HepG2 (cell line): ENCODE measurements around the gene RPS2. TPM values are rescaled to one million over a fixed set of nuclear protein-coding genes. Genes with fewer than 3 reads are reported as not detected.

Source experiments
- ARID3A ChIP-seq: IDR thresholded peaks from 2 replicates; pipeline ENCODE4 v1.6.1; 2012; ENCODE audit warnings: low read depth, low read length, improper control_type of control experiment
- CEBPZ ChIP-seq: IDR thresholded peaks from 2 replicates; pipeline ENCODE4 v1.6.1; 2012; ENCODE audit warnings: low read length, improper control_type of control experiment
- EEA1 ChIP-seq: sonication (generic); formaldehyde crosslinking; IDR thresholded peaks from 2 replicates; pipeline ENCODE4 v1.5.1; 2020; ENCODE audit warnings: mild to moderate bottlenecking, missing genetic modification reagents, borderline replicate concordance
- FOSL1 ChIP-seq: sonication (generic); formaldehyde crosslinking; IDR thresholded peaks from 2 replicates; pipeline ENCODE4 v1.9.0; 2021; ENCODE audit warnings: missing genetic modification reagents, borderline replicate concordance
- MIXL1 ChIP-seq: IDR thresholded peaks from 2 replicates; pipeline ENCODE4 v1.6.1; 2016
- NBN ChIP-seq: fragments of 450-650 bp; conservative IDR thresholded peaks from 2 replicates; pipeline ENCODE4 v1.6.1; 2017
- PITX1 ChIP-seq: sonication (generic); formaldehyde crosslinking; IDR thresholded peaks from 2 replicates; pipeline ENCODE4 v1.5.1; 2020; ENCODE audit warnings: mild to moderate bottlenecking, missing genetic modification reagents
- SRF ChIP-seq: IDR thresholded peaks from 2 replicates; pipeline ENCODE4 v1.6.1; 2011; ENCODE audit warnings: mild to moderate bottlenecking, low read depth, low read length, moderate library complexity
- TMF1 ChIP-seq: sonication (generic); formaldehyde crosslinking; IDR thresholded peaks from 2 replicates; pipeline ENCODE4 v1.8.1; 2022; ENCODE audit warnings: low read depth, missing genetic modification reagents
- ZNF142 ChIP-seq: sonication (generic); formaldehyde crosslinking; IDR thresholded peaks from 2 replicates; pipeline ENCODE4 v1.4.0; 2020; ENCODE audit warnings: missing genetic modification reagents
- ZNF572 ChIP-seq: sonication (generic); formaldehyde crosslinking; IDR thresholded peaks from 2 replicates; pipeline ENCODE4 v1.5.1; 2020; ENCODE audit warnings: mild to moderate bottlenecking, missing genetic modification reagents
- ZNF792 ChIP-seq: IDR thresholded peaks from 2 replicates; pipeline ENCODE4 v1.6.1; 2016
- polyA plus RNA-seq, 8 experiments: library from polyadenylated mRNA; depleted of rRNA in 3 of 8; stranded (reverse) in 7 of 8; unstranded in 1 of 8; fragments of >200 nt; fragmentation: Illumina TruSeq in 4 of 8; extraction: Trizol in 4 of 8; gene quantifications; 2 replicates each; pipeline versions ENCODE4 v1.2.1 to v1.2.3, GENCODE V29; 2011 to 2016; ENCODE audit warnings: low read depth in 4 of 8, missing spikeins in 1 of 8, mixed read lengths in 1 of 8; ENCODE audit not compliant: insufficient read depth in 1 of 8
- total RNA-seq, 5 experiments: library from RNA; depleted of rRNA; stranded (reverse); fragments of >200 nt; fragmentation: Illumina TruSeq; extraction: Trizol; gene quantifications; 2 replicates each; pipeline ENCODE4 v1.2.3, GENCODE V29; 2016; ENCODE audit warnings: low read depth in 1 of 5
- TF ChIP-seq, protein P1 (sequence below): sonication (generic); formaldehyde crosslinking; IDR thresholded peaks from 2 replicates; pipeline ENCODE4 v1.4.0; 2020; ENCODE audit warnings: missing genetic modification reagents, mild to moderate bottlenecking, borderline replicate concordance

The RPS2 gene
- total and polyA plus RNA-seq, 2 of the 13 experiments (the other 11 are each of a cell fraction or from before 2014, with no cell fraction given), result 1,908 to 4,514 TPM

- no peak for TF ChIP-seq NBN
- TF ChIP-seq ZNF792 (CRISPR knock-in tag), result 0 out of 2 replicates have a peak, but pooled peaks have one; percentile 46
- no peak for TF ChIP-seq ZNF572 (CRISPR knock-in tag)
- no peak for TF ChIP-seq EEA1 (CRISPR knock-in tag)
- no peak; the same call in 1 of the 2 replicates for TF ChIP-seq TMF1 (CRISPR knock-in tag)
- TF ChIP-seq FOSL1 (CRISPR knock-in tag), result no peak
- TF ChIP-seq, protein P1, sequence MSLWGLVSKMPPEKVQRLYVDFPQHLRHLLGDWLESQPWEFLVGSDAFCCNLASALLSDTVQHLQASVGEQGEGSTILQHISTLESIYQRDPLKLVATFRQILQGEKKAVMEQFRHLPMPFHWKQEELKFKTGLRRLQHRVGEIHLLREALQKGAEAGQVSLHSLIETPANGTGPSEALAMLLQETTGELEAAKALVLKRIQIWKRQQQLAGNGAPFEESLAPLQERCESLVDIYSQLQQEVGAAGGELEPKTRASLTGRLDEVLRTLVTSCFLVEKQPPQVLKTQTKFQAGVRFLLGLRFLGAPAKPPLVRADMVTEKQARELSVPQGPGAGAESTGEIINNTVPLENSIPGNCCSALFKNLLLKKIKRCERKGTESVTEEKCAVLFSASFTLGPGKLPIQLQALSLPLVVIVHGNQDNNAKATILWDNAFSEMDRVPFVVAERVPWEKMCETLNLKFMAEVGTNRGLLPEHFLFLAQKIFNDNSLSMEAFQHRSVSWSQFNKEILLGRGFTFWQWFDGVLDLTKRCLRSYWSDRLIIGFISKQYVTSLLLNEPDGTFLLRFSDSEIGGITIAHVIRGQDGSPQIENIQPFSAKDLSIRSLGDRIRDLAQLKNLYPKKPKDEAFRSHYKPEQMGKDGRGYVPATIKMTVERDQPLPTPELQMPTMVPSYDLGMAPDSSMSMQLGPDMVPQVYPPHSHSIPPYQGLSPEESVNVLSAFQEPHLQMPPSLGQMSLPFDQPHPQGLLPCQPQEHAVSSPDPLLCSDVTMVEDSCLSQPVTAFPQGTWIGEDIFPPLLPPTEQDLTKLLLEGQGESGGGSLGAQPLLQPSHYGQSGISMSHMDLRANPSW (CRISPR knock-in tag), result peak; percentile 74; the same call in 1 of the 2 replicates
- peak; percentile 78; the same call in 1 of the 2 replicates for TF ChIP-seq ZNF142 (CRISPR knock-in tag)
- TF ChIP-seq SRF, result no peak
- TF ChIP-seq ARID3A, result no peak
- TF ChIP-seq PITX1 (CRISPR knock-in tag), result peak; percentile 61
- TF ChIP-seq CEBPZ, result no peak
- TF ChIP-seq MIXL1 (CRISPR knock-in tag), result no peak
Observed at GRCh38 chr16:1964506-1965395, at the start of gene RPS2 (continued).
